KOPT-K1 (cell line): ENCODE data around the gene CCDC27.

Experiments
- H3K27ac ChIP-seq: fragments of 200-600 bp; sonication (generic); 2 replicates; pipeline ENCODE4 v1.5.1; 2016; ENCODE audit warnings: antibody characterized with exemption, mild to moderate bottlenecking, low read depth, low read length; ENCODE audit not compliant: poor library complexity, severe bottlenecking
- H3K36me3 ChIP-seq: fragments of 200-600 bp; sonication (generic); 2 replicates; pipeline ENCODE4 v1.5.1; 2017; ENCODE audit warnings: antibody characterized with exemption, mild to moderate bottlenecking, low read length, moderate library complexity; ENCODE audit not compliant: insufficient read depth
- H3K9me3 ChIP-seq: fragments of 200-600 bp; sonication (generic); 2 replicates; pipeline ENCODE4 v1.5.1; 2017; ENCODE audit warnings: antibody characterized with exemption, low read length, mild to moderate bottlenecking; ENCODE audit not compliant: insufficient read depth, poor library complexity, severe bottlenecking

CCDC27 gene

DNA sequence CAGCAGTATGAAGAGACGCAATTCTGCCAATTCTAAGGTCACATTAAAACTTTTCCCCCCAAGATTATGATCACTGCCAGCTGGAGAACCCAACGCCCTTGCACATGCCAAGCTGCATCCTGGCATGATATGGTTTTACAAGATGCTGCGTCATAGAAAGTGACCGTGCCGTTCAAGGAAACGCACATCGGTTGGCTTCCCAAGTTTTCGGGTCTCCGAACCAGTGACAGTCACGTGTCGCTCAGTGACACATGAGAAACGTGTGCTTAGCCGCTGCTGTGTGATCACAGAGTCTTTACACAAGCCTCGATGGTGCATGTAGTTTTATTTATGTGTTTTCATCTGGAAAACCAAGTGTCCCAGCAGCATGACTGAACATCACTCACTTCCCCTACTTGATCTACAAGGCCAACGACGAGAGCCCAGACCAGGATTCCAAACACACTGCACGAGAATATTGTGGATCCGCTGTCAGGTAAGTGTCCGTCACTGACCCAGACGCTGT, 27.7 kb downstream of the CCDC27 start:
- peaks cover 71% of the 10 kb centered on the region for H3K36me3 ChIP-seq
- no peak overlapping the region for H3K27ac ChIP-seq
- no peaks in the 10 kb centered on the region for H3K9me3 ChIP-seq

GRCh38 chr1:3780901-3781300, 28.7 kb downstream of the CCDC27 start:
- H3K36me3 ChIP-seq: peaks cover 81% of the 10 kb centered on the region
- H3K27ac ChIP-seq: no peak overlapping the region

DNA sequence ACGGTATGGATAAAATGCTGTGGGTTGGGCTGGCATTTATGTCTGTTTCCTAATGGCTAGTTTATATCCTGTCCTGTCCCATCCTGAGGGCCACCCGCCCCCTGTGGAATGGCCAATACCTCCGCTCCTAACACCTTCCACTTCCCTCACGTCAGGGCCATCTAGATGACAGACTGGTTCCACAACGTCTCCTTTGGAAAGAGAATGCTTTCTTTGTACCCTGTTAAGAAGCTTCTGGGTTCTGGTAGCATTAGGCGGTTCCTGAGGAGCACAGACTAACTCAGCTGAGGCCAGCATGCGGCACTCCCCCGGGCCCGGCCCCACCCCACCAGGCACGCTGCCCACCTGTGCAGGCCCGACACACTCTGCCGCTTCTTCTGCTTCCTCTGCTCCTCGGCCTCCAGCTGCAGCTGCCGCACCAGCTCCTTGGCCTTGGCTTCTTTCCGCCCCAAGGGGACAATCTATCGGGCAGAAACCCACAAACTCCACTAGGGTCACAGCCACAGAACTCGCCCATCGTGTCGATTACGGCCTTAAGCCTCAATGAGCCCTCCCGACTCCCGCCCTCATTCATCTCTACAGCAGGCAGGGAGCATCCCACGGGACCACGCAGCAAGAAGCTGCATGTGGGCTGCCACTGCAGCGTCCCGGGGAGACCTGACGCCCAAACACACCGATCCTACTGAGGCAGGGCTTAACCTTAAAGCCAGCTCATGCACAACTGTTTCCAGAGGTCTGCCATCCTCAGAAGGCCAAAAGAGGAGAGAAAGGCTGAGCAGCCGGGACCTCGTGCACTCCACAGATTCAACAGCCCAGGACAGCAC, 31.6 kb downstream of the CCDC27 start:
- Histone ChIP-seq H3K36me3 (peaks cover 99% of the 10 kb centered on the region), H3K27ac (no peak overlapping the region)

More at GRCh38 chr1:3780901-3781300, 28.7 kb downstream of the CCDC27 start:
- no peaks in the 10 kb centered on the region for H3K9me3 ChIP-seq

DNA sequence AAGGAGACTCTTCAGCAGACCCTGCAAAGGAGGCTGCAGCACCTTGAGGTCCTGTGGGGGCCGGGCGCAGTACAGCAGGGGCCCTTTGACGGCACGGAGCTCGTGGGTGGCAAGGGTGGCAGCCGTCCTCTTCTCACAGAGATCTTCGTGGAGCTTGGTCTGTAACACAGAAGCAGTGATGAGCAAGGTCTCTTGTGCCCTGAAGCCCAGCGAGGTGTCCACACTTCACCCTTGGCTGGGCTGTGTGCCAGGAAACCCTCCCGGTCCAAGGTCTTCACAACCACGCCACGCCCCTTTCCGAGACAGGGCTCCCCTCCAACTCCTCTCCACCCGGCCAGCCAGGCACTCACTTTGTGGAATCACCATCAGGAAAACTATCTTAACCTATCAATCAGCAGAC, 32.8 kb downstream of the CCDC27 start:
- H3K27ac ChIP-seq: no peak overlapping the region
- no peaks in the 10 kb centered on the region for H3K9me3 ChIP-seq
- peaks cover 99% of the 10 kb centered on the region for H3K36me3 ChIP-seq

More for the DNA sequence above, 31.6 kb downstream of the CCDC27 start:
- no peaks in the 10 kb centered on the region for H3K9me3 ChIP-seq

GRCh38 chr1:3785456-3786157, 33.4 kb downstream of the CCDC27 start:
- Histone ChIP-seq H3K27ac (no peak overlapping the region), H3K9me3 (no peaks in the 10 kb centered on the region), H3K36me3 (peaks cover 99% of the 10 kb centered on the region)

DNA sequence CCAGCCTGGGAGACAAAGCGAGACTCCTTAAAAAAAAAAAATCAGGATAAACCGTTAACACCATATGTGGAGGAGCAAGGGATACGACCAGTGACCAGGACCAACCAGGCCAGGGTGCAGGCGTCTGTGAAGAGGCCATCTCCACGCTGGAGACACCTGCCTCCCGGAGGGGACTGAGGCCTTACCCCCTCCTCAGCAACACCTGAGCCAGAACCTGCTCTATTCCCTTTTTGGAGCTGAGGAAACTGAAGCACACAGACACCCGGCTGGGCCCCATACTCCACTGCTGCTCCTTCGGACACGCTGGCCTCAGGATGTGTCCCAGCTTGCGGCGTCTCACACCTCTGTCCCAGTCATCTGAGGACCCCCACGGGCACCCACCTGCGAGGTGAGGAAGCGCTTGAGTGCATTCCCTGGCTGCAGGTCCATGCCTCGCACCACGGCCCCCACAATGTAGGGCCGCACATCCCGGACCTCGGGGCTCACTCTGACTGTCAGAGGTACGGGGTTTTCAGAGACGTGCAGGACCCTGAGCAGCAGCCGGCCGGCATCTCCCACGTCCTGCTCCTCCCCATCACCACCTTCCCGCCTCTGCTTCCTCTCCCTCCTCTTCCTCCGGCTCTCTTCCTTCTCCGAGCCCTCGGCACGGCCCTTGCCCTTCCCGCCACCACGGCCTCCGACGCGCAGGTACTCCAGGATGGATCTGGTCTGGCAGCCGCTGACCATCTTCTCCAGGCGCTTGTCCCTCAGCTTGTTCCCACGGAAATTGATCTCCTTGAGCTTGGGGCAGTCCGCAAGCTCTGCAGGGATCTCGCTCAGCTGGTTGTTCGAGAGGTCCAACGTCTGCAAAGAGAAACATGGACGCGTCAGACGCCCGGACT, 34.5 kb downstream of the CCDC27 start:
- Histone ChIP-seq H3K9me3 (no peaks in the 10 kb centered on the region), H3K36me3 (peaks cover 91% of the 10 kb centered on the region), H3K27ac (no peak overlapping the region)

- H3K27ac ChIP-seq: no peak overlapping the region
- no peaks in the 10 kb centered on the region for H3K9me3 ChIP-seq
- peaks cover 91% of the 10 kb centered on the region for H3K36me3 ChIP-seq
Observed at GRCh38 chr1:3787349-3787715, 35.1 kb downstream of the CCDC27 start.

- Histone ChIP-seq H3K27ac (no peak overlapping the region), H3K36me3 (peaks cover 91% of the 10 kb centered on the region), H3K9me3 (no peaks in the 10 kb centered on the region)
Observed at GRCh38 chr1:3787745-3788605, 35.7 kb downstream of the CCDC27 start.

DNA sequence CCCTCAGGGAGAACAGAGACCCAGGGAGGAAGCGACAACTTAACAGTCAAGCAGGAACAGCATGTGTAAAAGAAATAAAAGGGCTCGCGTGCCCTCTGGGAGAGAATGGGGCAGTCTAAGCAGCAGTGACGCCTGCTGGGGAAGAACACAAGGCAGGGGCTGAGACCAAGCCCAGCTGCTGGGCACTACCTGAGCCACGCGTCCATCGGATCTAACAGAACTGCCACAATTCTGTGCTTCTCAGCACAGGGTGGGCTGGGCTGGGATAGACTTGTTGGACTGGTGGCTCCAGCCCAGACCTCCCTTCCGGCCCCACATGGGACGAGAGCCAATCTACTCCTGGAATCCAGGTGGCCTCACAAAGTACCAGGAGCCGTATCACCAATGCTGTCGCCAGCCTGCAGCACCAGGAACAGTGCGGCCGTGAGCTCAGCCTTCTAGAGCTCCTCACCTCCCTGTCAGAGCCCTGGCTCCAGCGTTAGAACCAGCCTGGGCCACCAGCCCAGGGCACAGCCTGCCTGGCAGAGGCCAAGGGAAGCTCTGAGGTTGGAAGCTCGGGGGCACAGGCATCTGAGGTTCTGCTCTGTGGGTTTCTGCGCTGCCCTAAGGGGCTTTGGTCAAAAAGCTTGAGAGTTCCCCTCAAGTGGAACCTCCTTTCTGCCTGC, 36.6 kb downstream of the CCDC27 start:
- Histone ChIP-seq H3K27ac (no peak overlapping the region), H3K36me3 (peaks cover 91% of the 10 kb centered on the region), H3K9me3 (no peaks in the 10 kb centered on the region)

- no peak overlapping the region for H3K27ac ChIP-seq
- peaks cover 88% of the 10 kb centered on the region for H3K36me3 ChIP-seq
- H3K9me3 ChIP-seq: no peaks in the 10 kb centered on the region
Observed at GRCh38 chr1:3789421-3790300, 37.4 kb downstream of the CCDC27 start.

- no peak overlapping the region for H3K27ac ChIP-seq
- H3K9me3 ChIP-seq: no peaks in the 10 kb centered on the region
- peaks cover 80% of the 10 kb centered on the region for H3K36me3 ChIP-seq
Observed at GRCh38 chr1:3790500-3790923, 38.3 kb downstream of the CCDC27 start.

DNA sequence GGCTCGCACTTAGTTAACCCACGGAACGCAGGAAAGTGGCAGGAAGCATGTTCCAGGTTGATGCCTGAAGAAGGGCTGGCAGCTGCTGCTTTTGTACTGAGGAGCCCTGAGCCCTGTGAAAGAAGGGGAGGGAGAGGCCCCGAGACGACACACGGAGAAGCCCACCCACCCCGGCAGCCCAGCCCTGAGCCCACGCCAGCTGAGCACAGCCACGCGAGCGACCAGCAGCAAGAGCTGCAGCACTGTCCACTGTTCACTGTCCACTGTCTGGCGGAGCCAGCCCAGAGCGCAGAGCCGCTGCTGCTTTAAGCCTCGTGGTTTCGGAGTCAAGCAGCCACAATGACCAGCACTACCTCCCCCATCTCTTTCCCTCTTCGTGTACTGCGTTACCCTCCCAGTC, 38.7 kb downstream of the CCDC27 start:
- Histone ChIP-seq H3K36me3 (peaks cover 75% of the 10 kb centered on the region), H3K9me3 (no peaks in the 10 kb centered on the region), H3K27ac (no peak overlapping the region)
